Mesenchymal stem cell (in vitro differentiated cells and primary cell): ENCODE data around the gene FAM89B. TPM values are rescaled to one million over a fixed set of nuclear protein-coding genes. Genes with fewer than 3 reads are reported as not detected.

Experiments
- DNase-seq: peaks from one replicate; pipeline ENCODE4 v3.0.0-alpha.2; 2013
- H2AFZ ChIP-seq: one replicate; pipeline ENCODE4 v1.6.1; 2013; ENCODE audit warnings: low read depth, mild to moderate bottlenecking, control low read depth, inconsistent platforms, low read length, moderate library complexity
- H2AK5ac ChIP-seq: 2 replicates; pipeline ENCODE4 v1.6.1; 2013; ENCODE audit warnings: low read length, moderate library complexity, mild to moderate bottlenecking, inconsistent platforms; ENCODE audit not compliant: severe bottlenecking
- H2BK120ac ChIP-seq: one replicate; pipeline ENCODE4 v1.6.1; 2013; ENCODE audit warnings: low read depth, mild to moderate bottlenecking, inconsistent platforms, low read length, moderate library complexity
- H2BK12ac ChIP-seq, 2 experiments: one replicate each; pipeline ENCODE4 v1.6.1; 2013; ENCODE audit warnings: inconsistent platforms in 2 of 2, low read length in 2 of 2, mild to moderate bottlenecking in 2 of 2, moderate library complexity in 2 of 2, control low read depth in 1 of 2
- H2BK15ac ChIP-seq: one replicate; pipeline ENCODE4 v1.6.1; 2013; ENCODE audit warnings: mild to moderate bottlenecking, low read depth, inconsistent platforms; ENCODE audit not compliant: poor library complexity, severe bottlenecking
- H2BK5ac ChIP-seq: 2 replicates; pipeline ENCODE4 v1.6.1; 2013; ENCODE audit warnings: low read depth, mild to moderate bottlenecking, low read length, control low read depth, inconsistent platforms; ENCODE audit not compliant: poor library complexity, severe bottlenecking
- H3K14ac ChIP-seq, 2 experiments: one replicate each; pipeline ENCODE4 v1.6.1; 2013; ENCODE audit warnings: inconsistent platforms in 2 of 2, low read length in 2 of 2, control low read depth in 1 of 2, mild to moderate bottlenecking in 1 of 2, moderate library complexity in 1 of 2
- H3K18ac ChIP-seq, 2 experiments: one replicate each; pipeline ENCODE4 v1.6.1; 2013; ENCODE audit warnings: inconsistent platforms in 2 of 2, low read length in 2 of 2, control low read depth in 1 of 2, low read depth in 1 of 2, mild to moderate bottlenecking in 1 of 2
- H3K23ac ChIP-seq, 2 experiments: one replicate each; pipeline ENCODE4 v1.6.1; 2013; ENCODE audit warnings: inconsistent platforms in 2 of 2, low read length in 2 of 2, mild to moderate bottlenecking in 2 of 2, moderate library complexity in 2 of 2, control low read depth in 1 of 2
- H3K27ac ChIP-seq: 2 replicates; pipeline ENCODE4 v1.5.1; 2013; ENCODE audit warnings: mild to moderate bottlenecking, moderate library complexity, low read length, control low read depth, inconsistent platforms; ENCODE audit not compliant: poor library complexity, severe bottlenecking
- H3K27me3 ChIP-seq, 2 experiments: 2 replicates each; pipeline versions ENCODE4 v1.6.1 to v1.7.0; 2013; ENCODE audit warnings: low read length in 2 of 2, mild to moderate bottlenecking in 2 of 2, moderate library complexity in 2 of 2, control low read depth in 1 of 2, inconsistent platforms in 1 of 2; ENCODE audit not compliant: control insufficient read depth in 1 of 2, insufficient read depth in 1 of 2
- H3K36me3 ChIP-seq, 2 experiments: 2 replicates each; pipeline versions ENCODE4 v1.6.1 to v1.7.0; 2013; ENCODE audit warnings: low read length in 2 of 2, control low read depth in 1 of 2, inconsistent platforms in 1 of 2, low read depth in 1 of 2, mild to moderate bottlenecking in 1 of 2; ENCODE audit not compliant: insufficient read depth in 2 of 2, control insufficient read depth in 1 of 2
- H3K4ac ChIP-seq, 2 experiments: one replicate each; pipeline ENCODE4 v1.6.1; 2013; ENCODE audit warnings: inconsistent platforms in 2 of 2, low read length in 2 of 2, mild to moderate bottlenecking in 2 of 2, moderate library complexity in 2 of 2, control low read depth in 1 of 2, low read depth in 1 of 2
- H3K4me1 ChIP-seq: 2 replicates; pipeline ENCODE4 v1.6.1; 2013; ENCODE audit warnings: low read depth, low read length, control low read depth; ENCODE audit not compliant: control insufficient read depth, insufficient read depth
- H3K4me2 ChIP-seq: 2 replicates; pipeline ENCODE4 v1.6.1; 2013; ENCODE audit warnings: low read length, mild to moderate bottlenecking, inconsistent platforms; ENCODE audit not compliant: poor library complexity, severe bottlenecking
- H3K4me3 ChIP-seq, 2 experiments: 2 replicates each; pipeline versions ENCODE4 v1.5.1 to v1.7.0; 2013; ENCODE audit warnings: low read length in 2 of 2, mild to moderate bottlenecking in 2 of 2, control low read depth in 1 of 2, low read depth in 1 of 2; ENCODE audit not compliant: insufficient read depth in 1 of 2
- H3K79me1 ChIP-seq: replicated peaks from 2 replicates; pipeline ENCODE4 v1.6.1; 2013; ENCODE audit warnings: mild to moderate bottlenecking, control low read depth, low read length, inconsistent platforms; ENCODE audit not compliant: poor library complexity, severe bottlenecking
- H3K9ac ChIP-seq: 2 replicates; pipeline ENCODE4 v1.7.0; 2013; ENCODE audit warnings: mild to moderate bottlenecking, low read length, moderate library complexity
- H3K9me3 ChIP-seq: 2 replicates; pipeline ENCODE4 v1.7.0; 2013; ENCODE audit warnings: mild to moderate bottlenecking, low read length; ENCODE audit not compliant: control insufficient read depth
- H4K8ac ChIP-seq: one replicate; pipeline ENCODE4 v1.6.1; 2013; ENCODE audit warnings: inconsistent platforms, mild to moderate bottlenecking, low read length, moderate library complexity
- H4K91ac ChIP-seq: one replicate; pipeline ENCODE4 v1.6.1; 2013; ENCODE audit warnings: mild to moderate bottlenecking, low read length, inconsistent platforms
- WGBS: methylation state at CpG from one replicate; pipeline ENCODE4 v1.1.7; 2013; ENCODE audit warnings: mixed read lengths; 5-methylcytosine and 5-hydroxymethylcytosine counted together
- small RNA-seq: library from polyadenylated mRNA; stranded (forward); fragments of <200 nt; extraction: miRNeasy Mini kit (QIAGEN cat#:217004); gene quantifications from one replicate; pipeline ENCODE3, GENCODE V24; 2013; ENCODE audit warnings: low read depth

Gene FAM89B

GRCh38 chr11:65622011-65622410, 49.7 kb downstream of the FAM89B start:
- Histone ChIP-seq H3K14ac (no peak overlapping the region), H2BK120ac (no peak overlapping the region), H3K9ac (no peak overlapping the region), H3K4me1 (peaks cover 39% of the 10 kb centered on the region), H2BK15ac (no peak overlapping the region), H3K4me3 (no peak overlapping the region), H3K4me2 (no peak overlapping the region), H3K79me1 (peaks cover 44% of the 10 kb centered on the region), H3K23ac (no peak overlapping the region), H3K9me3 (no peaks in the 10 kb centered on the region), H2AK5ac (no peak overlapping the region), H3K27me3 (no peaks in the 10 kb centered on the region), H2BK12ac (no peak overlapping the region), H3K4ac (no peak overlapping the region), H2AFZ (no peak overlapping the region), H3K18ac (no peak overlapping the region), H3K27ac (no peak overlapping the region), H3K36me3 (peaks cover 93 to 95% of the 10 kb centered on the region in 2 experiments), H4K8ac (no peak overlapping the region), H4K91ac (no peak overlapping the region), H2BK5ac (no peak overlapping the region)
- WGBS: 97% methylated on average over 16 of the region's 16 CpGs
- no peak for DNase-seq

DNA sequence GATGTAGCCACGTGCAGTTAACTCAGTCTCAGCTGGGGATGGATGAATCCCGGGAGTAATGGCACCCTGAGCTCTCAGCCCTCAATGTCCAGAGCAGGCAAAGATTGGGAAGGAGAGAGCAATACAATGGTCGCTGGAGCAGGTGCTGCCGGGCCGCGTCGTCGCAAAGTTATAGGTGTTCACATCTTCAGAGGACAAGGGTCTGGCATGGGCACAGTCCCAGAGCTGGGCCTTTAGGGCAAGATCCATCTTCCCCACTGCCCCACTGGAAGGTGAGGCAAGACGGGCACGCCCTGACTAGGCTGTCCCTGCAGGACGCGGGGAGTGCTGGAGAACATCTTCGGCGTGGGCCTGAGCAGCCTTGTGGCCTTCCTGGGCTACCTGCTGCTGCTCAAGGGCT, 50.8 kb downstream of the FAM89B start:
- Histone ChIP-seq H3K23ac (no peak overlapping the region), H3K79me1 (peaks cover 54% of the 10 kb centered on the region), H2BK120ac (no peak overlapping the region), H3K4me3 (no peak overlapping the region), H2AFZ (no peak overlapping the region), H3K14ac (no peak overlapping the region), H2BK15ac (no peak overlapping the region), H3K27ac (no peak overlapping the region), H2AK5ac (no peak overlapping the region), H3K18ac (no peak overlapping the region), H2BK12ac (no peak overlapping the region), H4K8ac (no peak overlapping the region), H3K36me3 (peaks cover 93 to 95% of the 10 kb centered on the region in 2 experiments), H2BK5ac (no peak overlapping the region), H3K4me1 (peaks cover 34% of the 10 kb centered on the region), H3K4ac (no peak overlapping the region), H3K27me3 (no peaks in the 10 kb centered on the region), H3K4me2 (no peak overlapping the region), H3K9me3 (no peaks in the 10 kb centered on the region), H3K9ac (no peak overlapping the region), H4K91ac (no peak overlapping the region)
- DNase-seq: no peak
- 91% methylated on average over 14 of the region's 14 CpGs for WGBS

Small RNA genes within 50 kb of the gene (small RNA-seq; reads per million reads assigned to genes)
- not detected for gene AP001362.1
